HG03571 (cell line): ENCODE measurements around the gene PPFIBP2.
"Not testable (repeated sequence)": the region's sequence is repeated elsewhere in the genome, so short reads cannot be mapped to it uniquely, and the experiment has no call there.

ENCODE experiments used
- ATAC-seq: cut with Tn5 transposase; IDR thresholded peaks from one replicate; pipeline ENCODE4 v1.9.1; 2021; ENCODE audit not compliant: unreplicated experiment

PPFIBP2 gene

DNA sequence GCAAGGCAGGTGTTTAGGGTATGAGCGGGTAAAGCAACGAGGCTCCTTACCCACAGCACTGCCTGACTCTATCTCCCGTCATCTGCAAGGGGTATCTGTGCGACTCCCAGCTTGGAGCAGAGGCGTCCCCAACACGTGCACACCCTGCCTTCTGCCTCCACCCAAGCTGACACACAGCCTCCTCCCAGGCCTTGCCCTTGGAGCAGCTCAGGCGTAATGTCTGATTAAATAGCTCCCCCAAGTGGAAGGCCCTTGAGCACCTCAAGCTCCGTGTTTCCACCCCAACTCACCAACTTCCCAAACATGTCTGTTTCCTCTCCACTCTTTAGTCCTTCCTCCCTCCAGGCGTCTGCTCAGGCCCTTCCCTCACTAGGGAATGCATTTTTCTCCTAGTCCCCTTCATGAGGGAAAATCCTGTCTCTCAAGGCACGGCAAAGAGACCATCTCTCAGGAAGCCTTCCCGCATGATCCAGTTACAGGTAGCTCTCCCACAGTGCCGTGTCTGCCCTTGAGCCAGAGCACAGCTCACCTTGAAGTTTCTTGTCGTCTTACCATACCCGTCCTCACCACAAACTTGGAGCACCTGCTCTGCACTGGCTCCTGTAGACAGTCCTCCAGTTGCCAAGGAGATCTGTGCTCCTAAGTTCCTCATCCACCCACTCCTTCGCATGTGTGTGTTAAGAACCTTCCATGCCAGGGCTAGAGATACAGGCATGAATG, 143.7 kb downstream of the PPFIBP2 start:
- no peak for ATAC-seq

DNA sequence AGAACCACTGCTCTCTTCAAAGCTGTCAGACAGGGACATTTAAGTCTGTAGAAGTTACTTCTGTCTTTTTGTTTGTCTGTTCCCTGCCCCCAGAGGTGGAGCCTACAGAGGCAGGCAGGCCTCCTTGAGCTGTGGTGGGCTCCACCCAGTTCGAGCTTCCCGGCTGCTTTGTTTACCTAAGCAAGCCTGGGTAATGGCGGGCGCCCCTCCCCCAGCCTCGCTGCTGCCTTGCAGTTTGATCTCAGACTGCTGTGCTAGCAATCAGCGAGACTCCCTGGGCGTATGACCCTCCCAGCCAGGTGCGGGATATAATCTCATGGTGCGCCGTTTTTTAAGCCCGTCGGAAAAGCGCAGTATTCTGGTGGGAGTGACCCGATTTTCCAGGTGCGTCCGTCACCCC, 149.7 kb downstream of the PPFIBP2 start:
- not testable (repeated sequence) for ATAC-seq

- no peak for ATAC-seq
These were observed 151.1 kb downstream of the PPFIBP2 start for GRCh38 chr11:7664867-7665266.

GRCh38 chr11:7665473-7666291, 151.9 kb downstream of the PPFIBP2 start:
- ATAC-seq = peak; percentile 96

- no peak for ATAC-seq
These were observed 152.6 kb downstream of the PPFIBP2 start for GRCh38 chr11:7666292-7666866.

DNA sequence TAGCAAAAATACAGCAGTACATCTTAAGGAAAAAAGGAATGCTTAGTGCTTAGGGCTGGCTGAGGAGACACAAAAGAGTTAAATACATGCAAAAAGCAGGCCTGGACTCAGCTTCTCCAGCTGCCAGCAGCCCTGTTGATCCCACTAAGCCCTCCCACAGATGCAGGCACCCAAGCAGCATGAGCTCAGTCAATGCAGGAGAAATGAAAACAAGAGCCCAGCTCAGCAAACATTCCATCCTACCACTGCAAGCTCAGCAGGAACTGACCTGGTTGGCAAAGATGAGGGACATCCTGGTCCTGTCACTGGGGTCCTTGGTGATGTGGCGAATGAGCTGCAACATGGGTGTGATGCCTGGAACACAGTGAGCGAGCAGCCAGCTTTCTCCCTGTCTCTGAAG, 153.7 kb downstream of the PPFIBP2 start:
- no peak for ATAC-seq

DNA sequence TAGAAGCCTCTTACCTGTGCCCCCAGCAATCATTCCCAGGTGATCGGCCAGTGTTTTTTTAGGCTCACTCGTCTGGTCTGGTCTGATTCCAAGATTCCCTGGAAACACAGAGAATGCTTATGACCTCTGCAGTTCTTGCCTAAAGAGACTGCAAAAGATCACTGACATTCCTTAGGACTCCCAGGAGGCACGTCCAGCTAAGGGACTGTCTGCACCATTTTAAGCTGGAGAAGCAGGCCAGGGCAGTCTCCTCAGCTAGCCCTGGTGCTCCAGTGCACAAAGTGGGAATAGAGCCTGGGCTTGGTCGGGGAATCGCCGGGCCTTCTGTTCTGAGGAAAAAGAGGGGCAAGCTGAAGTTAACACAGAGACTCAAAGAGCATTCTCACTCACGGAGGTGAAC, 154.7 kb downstream of the PPFIBP2 start:
- no peak for ATAC-seq

DNA sequence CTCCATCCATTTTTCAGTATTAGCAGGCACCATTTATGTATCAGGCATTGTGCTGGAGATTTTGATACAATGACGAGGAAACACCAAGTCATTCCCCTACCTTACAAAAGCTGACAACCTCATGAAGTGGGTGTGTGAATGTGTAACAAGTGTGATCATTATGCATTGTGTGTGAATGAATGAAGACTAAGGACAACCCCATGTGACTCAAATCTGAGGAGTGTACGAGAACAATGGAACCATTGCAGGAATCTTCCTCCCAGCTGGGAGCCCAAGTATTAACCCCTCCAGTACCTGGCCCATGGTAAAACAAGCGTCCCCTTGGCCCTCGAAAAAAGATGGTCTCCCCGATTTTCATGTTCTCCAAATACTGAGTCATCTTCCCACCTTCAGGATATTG, 155.1 kb downstream of the PPFIBP2 start:
- no peak for ATAC-seq

DNA sequence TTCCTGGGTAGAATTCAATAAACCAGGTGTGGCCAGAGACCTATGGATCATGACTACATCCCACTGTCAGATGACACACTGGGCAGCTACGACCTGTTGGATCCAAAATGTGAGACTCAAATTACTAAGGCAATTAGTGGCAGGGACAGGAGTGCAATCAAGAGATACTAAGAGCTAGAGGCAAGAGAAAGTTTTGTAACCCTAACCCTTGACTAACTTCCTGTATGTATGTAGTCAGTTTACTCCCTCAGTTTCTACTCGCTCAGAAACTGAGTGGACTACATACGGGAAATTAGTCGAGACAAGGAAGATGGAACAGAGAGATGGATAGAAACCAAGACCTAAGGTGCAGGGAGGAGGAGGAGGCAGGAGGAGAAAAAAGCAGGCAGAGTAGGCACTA, 156.8 kb downstream of the PPFIBP2 start:
- ATAC-seq = no peak

DNA sequence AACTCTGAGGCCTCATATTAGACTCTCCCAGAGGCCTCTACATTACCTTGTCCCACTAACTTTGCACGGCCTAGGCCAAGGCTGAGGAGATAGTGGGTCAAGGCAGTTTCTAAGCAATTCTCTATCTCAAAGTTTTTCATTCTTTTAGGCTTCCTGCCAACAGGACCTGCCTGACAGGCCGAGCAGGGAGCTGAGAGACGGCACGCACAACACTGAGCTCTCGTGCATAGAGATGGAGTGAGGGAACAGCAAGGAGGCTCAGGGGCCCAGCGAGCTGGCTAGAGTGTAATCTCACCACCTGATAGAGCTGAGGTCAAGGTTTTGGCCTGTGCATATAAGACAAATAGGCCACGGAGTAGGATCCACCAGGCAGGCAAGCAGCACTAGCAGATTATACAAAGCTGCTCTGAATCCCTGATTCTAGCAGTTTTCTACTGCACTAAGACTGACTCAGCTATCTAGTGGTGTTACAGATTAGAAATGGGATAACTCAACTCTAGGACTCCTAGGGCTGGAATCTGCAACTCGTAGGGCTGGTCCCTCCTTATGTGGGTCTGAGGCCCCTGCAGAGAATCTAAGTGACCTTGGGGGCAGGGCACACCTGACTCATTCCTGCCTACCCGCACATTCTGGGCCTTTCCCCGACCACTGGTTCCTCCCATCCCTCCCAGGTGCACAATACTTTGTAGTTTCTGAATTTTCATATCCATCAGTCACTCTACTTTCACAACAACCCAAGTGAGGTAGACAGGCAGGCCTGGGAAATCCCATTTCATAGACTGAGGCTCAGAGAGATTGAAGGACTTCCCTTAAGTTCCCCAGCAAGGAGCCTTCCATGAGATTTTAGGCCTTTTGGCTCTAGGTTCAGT, 157.8 kb downstream of the PPFIBP2 start:
- peak; percentile 53 for ATAC-seq

- ATAC-seq = peak; percentile 24
These were observed 158.6 kb downstream of the PPFIBP2 start for GRCh38 chr11:7672276-7672959.

- ATAC-seq = no peak
These were observed 159.3 kb downstream of the PPFIBP2 start, which contains the start of gene CYB5R2 for GRCh38 chr11:7672960-7673723. CYB5R2 (minus strand) TSS chr11:7673500; CDS start chr11:7672825, 675 bp downstream.

DNA sequence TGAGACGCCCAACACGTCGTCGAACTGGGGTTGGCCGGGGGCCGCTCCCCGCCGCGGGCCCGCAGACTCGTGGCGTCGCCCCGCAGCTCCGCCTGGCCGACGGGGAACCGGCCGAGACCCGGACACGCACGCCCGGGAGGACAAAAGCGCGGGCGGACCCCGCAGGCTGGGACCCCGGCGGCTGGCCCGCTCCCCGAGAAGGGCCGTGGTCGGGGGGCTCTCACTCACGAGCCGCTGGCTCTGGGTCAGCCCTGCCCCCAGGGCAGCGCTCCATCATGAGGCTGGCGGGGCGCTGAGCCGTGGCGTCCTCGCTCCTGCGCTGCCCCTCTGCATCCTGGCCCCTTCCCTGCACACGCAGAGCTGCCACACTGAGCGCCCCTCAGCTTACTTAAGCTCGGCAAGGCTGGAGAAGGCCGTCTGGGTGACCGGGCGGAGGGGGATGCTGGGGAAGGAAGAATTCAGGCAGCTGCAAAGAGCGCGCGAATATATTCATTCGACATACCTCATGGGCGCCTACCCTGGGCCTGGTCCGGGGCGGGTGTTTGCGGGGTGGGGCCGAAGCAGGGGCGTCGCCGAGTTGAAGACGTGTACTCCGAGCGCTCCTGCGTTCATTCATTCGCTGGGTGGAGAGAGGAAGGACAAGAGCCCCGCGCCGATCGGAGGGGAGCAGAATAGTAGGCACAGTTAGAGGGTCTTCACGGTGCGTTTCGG, 160.1 kb downstream of the PPFIBP2 start:
- no peak for ATAC-seq

- ATAC-seq = no peak
These were observed 161.8 kb downstream of the PPFIBP2 start for GRCh38 chr11:7675631-7676030.

DNA sequence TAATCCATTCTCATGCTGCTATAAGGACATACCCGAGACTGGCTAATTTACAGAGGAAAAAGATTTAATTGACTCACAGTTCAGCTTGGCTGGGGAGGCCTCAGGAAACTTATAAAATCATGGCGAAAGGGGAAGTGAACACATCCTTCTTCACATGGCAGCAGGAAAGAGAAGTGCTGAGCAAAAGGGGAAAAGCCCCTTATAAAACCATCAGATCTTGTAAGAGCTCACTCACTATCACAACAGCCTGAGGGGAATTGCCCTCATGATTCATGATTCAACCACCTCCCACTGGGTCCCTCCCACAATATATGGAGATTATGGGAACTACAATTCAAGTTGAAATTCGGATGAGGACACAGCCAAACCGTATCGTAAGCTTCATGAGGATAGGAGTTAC, 163.3 kb downstream of the PPFIBP2 start:
- ATAC-seq = no peak

DNA sequence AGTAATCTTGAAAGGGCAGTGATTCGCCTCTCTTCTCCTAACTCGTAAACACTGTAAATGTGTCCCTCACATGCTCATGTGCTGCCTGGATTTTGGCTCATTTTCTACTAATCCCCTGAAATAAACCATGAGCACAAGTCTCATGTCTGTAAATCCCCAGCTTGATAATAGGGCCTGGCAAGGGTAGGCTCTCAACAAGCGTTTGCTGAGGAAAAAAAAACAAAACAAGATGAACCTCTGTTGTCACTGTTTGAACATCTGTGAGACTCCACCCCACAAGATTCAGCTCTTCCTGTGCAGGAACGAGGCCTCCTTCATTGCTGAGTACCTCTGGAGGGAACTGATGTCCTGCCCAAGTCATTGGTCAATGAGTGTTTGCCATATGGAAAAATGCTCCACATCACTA, 164.0 kb downstream of the PPFIBP2 start:
- no peak for ATAC-seq

- no peak for ATAC-seq
These were observed 169.8 kb downstream of the PPFIBP2 start for GRCh38 chr11:7683571-7683970.

- ATAC-seq = no peak
These were observed 173.0 kb downstream of the PPFIBP2 start for GRCh38 chr11:7686761-7687160.

DNA sequence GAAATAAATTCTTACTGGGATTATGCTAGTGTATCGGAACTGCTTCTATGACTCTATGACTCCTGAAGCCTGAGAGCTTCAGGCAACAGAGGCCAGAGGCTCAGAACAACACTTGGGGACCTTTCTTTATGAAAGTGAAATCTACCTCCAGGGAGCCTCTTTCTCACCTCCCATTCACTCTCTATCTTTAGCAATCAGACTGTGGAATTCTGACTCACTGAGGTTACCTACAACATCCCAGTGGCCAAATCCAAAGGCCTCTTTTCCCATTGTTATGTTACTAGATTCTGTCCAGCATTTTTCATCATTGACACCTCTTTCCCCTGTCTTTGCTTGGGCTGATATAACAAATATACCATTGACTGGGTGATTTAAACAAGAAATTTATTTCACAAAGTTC, 173.6 kb downstream of the PPFIBP2 start:
- ATAC-seq = no peak
